ENCODE results near the gene C1orf56.
"Not testable (repeated sequence)": the region's sequence is repeated elsewhere in the genome, so short reads cannot be mapped to it uniquely, and the experiment has no call there.

DNA sequence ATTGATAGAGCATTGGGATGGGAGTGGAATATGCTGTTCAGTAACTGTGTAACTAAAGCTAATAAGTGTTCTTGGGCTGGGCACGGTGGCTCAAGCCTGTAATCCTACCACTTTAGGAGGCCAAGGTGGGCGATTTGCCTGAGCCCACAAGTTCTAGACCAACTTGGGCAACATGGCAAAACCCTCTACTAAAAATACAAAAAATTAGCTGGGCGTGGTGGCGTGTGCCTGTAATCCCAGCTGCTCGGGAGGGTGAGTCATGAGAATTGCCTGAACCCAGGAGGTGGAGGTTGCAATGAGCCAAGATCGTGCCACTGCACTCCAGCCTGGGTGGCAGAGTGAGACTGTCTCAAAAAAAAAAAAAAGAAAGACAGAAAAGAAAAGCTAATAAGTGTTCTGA, 49.9 kb downstream of the C1orf56 start:
- TF ChIP-seq, protein P1, sequence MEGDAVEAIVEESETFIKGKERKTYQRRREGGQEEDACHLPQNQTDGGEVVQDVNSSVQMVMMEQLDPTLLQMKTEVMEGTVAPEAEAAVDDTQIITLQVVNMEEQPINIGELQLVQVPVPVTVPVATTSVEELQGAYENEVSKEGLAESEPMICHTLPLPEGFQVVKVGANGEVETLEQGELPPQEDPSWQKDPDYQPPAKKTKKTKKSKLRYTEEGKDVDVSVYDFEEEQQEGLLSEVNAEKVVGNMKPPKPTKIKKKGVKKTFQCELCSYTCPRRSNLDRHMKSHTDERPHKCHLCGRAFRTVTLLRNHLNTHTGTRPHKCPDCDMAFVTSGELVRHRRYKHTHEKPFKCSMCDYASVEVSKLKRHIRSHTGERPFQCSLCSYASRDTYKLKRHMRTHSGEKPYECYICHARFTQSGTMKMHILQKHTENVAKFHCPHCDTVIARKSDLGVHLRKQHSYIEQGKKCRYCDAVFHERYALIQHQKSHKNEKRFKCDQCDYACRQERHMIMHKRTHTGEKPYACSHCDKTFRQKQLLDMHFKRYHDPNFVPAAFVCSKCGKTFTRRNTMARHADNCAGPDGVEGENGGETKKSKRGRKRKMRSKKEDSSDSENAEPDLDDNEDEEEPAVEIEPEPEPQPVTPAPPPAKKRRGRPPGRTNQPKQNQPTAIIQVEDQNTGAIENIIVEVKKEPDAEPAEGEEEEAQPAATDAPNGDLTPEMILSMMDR (conservative IDR thresholded peaks at IDR 0.05; ENCODE audit: low read depth, low read length): not testable (repeated sequence)
- not testable (repeated sequence) for TF ChIP-seq EZH2 (IDR thresholded peaks at IDR 0.05; ENCODE audit: low read length, unreplicated experiment)

All from PC-3 (cell line).